ENCODE results near the gene DNAAF9. TPM values are rescaled to one million over a fixed set of nuclear protein-coding genes. Genes with fewer than 3 reads are reported as not detected.
A peak's percentile ranks its signal among the peaks of the same experiment; 100 is the strongest.
"Not testable (repeated sequence)": the region's sequence is repeated elsewhere in the genome, so short reads cannot be mapped to it uniquely, and the experiment has no call there.

DNAAF9 gene
- total RNA-seq, 1 experiment from 2014 or later, result 7.6 TPM

DNA sequence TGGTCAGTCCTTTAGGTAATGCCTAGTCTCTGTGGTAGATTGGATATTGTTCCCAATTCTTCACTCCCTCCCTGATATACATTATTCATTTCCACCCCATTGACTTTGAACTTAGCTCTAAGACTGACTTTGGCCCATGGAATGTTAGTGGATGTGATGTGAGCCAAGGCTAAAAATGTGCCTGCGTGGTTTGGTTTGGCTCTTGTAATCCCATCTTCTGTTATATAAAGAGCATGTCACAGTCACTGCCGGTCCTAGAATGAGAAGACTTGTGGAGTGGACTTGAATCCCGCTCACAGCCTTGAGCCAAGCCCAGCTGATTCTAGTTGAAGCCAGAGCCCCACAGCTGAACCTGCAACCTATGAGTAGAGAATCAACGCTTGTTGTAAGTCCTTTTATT, 23.6 kb upstream of the DNAAF9 start:
- Mint-ChIP-seq H3K9me3 (ENCODE audit: unreplicated experiment) (no peaks in the 10 kb centered on the region), H3K36me3 (ENCODE audit: insufficient read depth, unreplicated experiment) (peaks cover 6% of the 10 kb centered on the region), H3K27me3 (ENCODE audit: insufficient read depth, unreplicated experiment) (no peaks in the 10 kb centered on the region), H3K4me3 (ENCODE audit: unreplicated experiment) (no peak overlapping the region), H3K4me1 (ENCODE audit: insufficient read depth, unreplicated experiment) (no peaks in the 10 kb centered on the region), H3K27ac (ENCODE audit: low read depth, unreplicated experiment) (no peak overlapping the region)
- intact Hi-C loops (cut with micrococcal nuclease), result no loop called here
- no peak for DNase-seq (ENCODE audit: unreplicated experiment)
- POLR2A ChIA-PET, result no interaction called here
- TF ChIP-seq, protein P1, sequence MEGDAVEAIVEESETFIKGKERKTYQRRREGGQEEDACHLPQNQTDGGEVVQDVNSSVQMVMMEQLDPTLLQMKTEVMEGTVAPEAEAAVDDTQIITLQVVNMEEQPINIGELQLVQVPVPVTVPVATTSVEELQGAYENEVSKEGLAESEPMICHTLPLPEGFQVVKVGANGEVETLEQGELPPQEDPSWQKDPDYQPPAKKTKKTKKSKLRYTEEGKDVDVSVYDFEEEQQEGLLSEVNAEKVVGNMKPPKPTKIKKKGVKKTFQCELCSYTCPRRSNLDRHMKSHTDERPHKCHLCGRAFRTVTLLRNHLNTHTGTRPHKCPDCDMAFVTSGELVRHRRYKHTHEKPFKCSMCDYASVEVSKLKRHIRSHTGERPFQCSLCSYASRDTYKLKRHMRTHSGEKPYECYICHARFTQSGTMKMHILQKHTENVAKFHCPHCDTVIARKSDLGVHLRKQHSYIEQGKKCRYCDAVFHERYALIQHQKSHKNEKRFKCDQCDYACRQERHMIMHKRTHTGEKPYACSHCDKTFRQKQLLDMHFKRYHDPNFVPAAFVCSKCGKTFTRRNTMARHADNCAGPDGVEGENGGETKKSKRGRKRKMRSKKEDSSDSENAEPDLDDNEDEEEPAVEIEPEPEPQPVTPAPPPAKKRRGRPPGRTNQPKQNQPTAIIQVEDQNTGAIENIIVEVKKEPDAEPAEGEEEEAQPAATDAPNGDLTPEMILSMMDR (IDR thresholded peaks at IDR 0.05; ENCODE audit: unreplicated experiment), result no peak
- no TSS peak for BruUV-seq (replicated peaks)
- CTCF ChIA-PET, result no interaction called here

DNA sequence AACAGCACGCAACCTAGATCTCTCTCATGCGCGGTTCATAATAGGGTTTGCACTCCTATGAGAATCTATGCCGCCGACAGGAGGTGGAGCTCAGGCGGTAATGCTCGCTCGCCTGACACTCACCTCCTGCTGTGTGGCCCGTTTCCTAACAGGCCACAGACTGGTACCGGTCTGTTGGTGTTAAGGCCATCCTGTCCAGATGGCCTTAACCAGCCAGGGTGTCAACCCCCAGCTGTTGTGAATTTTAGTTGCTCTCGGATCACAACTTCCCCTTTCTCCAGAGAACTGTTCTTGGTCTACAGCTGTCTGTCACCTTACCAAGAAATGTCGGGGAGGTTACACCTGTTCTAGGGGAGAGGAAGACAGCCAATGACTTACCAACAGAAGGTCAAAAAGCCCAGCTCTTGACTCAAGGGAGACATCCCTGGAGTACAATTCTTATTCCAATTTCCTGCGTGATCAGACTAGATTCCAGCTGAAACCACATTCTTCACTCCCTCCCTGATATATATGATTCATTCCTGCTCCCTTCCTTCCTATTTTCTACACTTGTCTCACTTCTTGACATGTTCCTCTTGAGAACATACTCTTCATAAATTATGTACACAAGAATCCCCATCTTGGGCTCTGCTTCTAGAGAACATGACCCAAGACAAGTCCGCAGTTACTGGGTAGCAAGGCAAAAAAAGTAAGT, 23.1 kb upstream of the DNAAF9 start:
- H3K27me3 Mint-ChIP-seq (ENCODE audit: insufficient read depth, unreplicated experiment), result no peaks in the 10 kb centered on the region
- CTCF ChIA-PET, result no interaction called here
- POLR2A ChIA-PET, result no interaction called here

DNA sequence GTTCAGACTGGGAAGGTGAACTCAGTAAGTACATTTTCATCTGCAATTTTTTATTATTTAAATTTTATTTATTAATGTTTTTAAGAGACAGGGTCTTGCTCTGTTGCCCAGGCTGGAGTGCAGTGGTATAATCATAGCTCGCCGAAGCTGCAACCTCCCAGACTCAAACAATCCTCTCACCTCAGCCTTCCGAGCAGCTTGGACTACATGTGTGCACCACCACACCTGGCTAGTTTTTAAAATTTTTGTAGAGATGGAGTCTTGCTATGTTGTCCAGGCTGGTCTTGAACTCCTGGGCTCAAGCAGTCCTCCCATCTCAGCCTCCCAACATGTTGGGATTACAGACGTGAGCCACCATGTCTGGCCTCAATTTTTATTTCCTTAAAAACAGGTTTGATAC, 19.3 kb upstream of the DNAAF9 start:
- BruUV-seq (replicated peaks); H3K27me3 Mint-ChIP-seq (ENCODE audit: insufficient read depth, unreplicated experiment); H3K9me3 Mint-ChIP-seq (ENCODE audit: unreplicated experiment): not testable (repeated sequence)

More for the DNA sequence above, 23.1 kb upstream of the DNAAF9 start:
- no peak for DNase-seq (ENCODE audit: unreplicated experiment)
- H3K27ac Mint-ChIP-seq (ENCODE audit: low read depth, unreplicated experiment), result no peak overlapping the region
- H3K4me3 Mint-ChIP-seq (ENCODE audit: unreplicated experiment), result no peak overlapping the region
- BruUV-seq (replicated peaks), result no TSS peak
- H3K4me1 Mint-ChIP-seq (ENCODE audit: insufficient read depth, unreplicated experiment), result no peaks in the 10 kb centered on the region
- peaks cover 6% of the 10 kb centered on the region for H3K36me3 Mint-ChIP-seq (ENCODE audit: insufficient read depth, unreplicated experiment)
- TF ChIP-seq, protein P1 (IDR thresholded peaks at IDR 0.05; ENCODE audit: unreplicated experiment), result no peak
- intact Hi-C loops (cut with micrococcal nuclease), result no loop called here
- H3K9me3 Mint-ChIP-seq (ENCODE audit: unreplicated experiment), result no peaks in the 10 kb centered on the region

DNA sequence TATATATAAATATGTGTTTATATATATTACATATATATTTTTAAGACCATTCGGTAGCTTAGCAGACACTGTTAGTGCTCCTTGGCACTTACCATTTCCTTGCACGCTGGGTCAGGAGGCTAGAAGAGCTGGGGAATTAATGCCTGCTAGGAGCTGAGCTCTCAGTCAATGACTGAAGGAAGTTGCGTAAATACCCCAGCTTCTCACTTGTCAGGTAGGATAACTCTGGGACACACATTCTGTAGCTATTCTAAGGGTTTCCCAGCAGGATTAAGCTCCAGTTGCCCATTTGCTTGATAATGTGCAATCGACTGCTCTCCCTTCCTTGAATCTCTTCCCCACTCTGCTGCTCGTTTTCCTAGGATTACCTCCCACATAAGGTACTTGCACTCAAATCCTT, 15.7 kb upstream of the DNAAF9 start:
- no peak overlapping the region for H3K4me3 Mint-ChIP-seq (ENCODE audit: unreplicated experiment)
- H3K9me3 Mint-ChIP-seq (ENCODE audit: unreplicated experiment), result no peaks in the 10 kb centered on the region
- intact Hi-C loops (cut with micrococcal nuclease), result no loop called here
- no peak overlapping the region for H3K27ac Mint-ChIP-seq (ENCODE audit: low read depth, unreplicated experiment)
- POLR2A ChIA-PET, result interaction anchor here (0.6 to 8.7 kb wide), 3 partner anchors 15 to 120 kb away, joined by 3 to 141 read pairs (median 3); partner anchors contain the start of genes ATRN and DNAAF9
- H3K4me1 Mint-ChIP-seq (ENCODE audit: insufficient read depth, unreplicated experiment), result peaks cover 8% of the 10 kb centered on the region
- H3K36me3 Mint-ChIP-seq (ENCODE audit: insufficient read depth, unreplicated experiment), result no peaks in the 10 kb centered on the region
- TF ChIP-seq, protein P1 (IDR thresholded peaks at IDR 0.05; ENCODE audit: unreplicated experiment), result no peak
- CTCF ChIA-PET, result interaction anchor here (0.5 kb wide), 1 partner anchor 121 kb away, joined by 3 read pairs; no protein-coding TSS in a partner anchor
- BruUV-seq (replicated peaks), result no TSS peak
- DNase-seq (ENCODE audit: unreplicated experiment), result peak; percentile 7
- H3K27me3 Mint-ChIP-seq (ENCODE audit: insufficient read depth, unreplicated experiment), result no peaks in the 10 kb centered on the region

More for the DNA sequence above, 19.3 kb upstream of the DNAAF9 start:
- H3K36me3 Mint-ChIP-seq (ENCODE audit: insufficient read depth, unreplicated experiment); H3K27ac Mint-ChIP-seq (ENCODE audit: low read depth, unreplicated experiment); DNase-seq (ENCODE audit: unreplicated experiment); H3K4me3 Mint-ChIP-seq (ENCODE audit: unreplicated experiment); intact Hi-C loops (cut with micrococcal nuclease); H3K4me1 Mint-ChIP-seq (ENCODE audit: insufficient read depth, unreplicated experiment): not testable (repeated sequence)
- ChIA-PET CTCF (interaction anchor here (0.6 kb wide), 2 partner anchors 35 to 48 kb away, joined by 3 read pairs; no protein-coding TSS in a partner anchor), POLR2A (interaction anchor here (0.9 to 1.6 kb wide), 3 partner anchors 15 to 43 kb away, joined by 3 to 4 read pairs (median 3); no protein-coding TSS in a partner anchor)
